Caco-2 (cell line): ENCODE measurements around the gene ARRDC1. TPM values are rescaled to one million over a fixed set of nuclear protein-coding genes. Genes with fewer than 3 reads are reported as not detected.

Experiments used
- BruUV-seq: library from RNA; stranded (reverse); fragments of 400-500 nt; replicated peaks from 2 replicates; lab custom pipeline; 2021; lab: Mats Ljungman, UMichigan
- CTCF ChIA-PET: fragments of 300-600 bp; sonication (Branson Sonifier 250); formaldehyde crosslinking; loops from one replicate; lab custom pipeline; 2022; ENCODE audit warnings: antibody characterized with exemption; lab: Charles Lee
- POLR2A ChIA-PET: fragments of 300-600 bp; sonication (Branson Sonifier 250); formaldehyde crosslinking; loops from one replicate; lab custom pipeline; 2022; ENCODE audit warnings: antibody characterized with exemption; lab: Charles Lee
- DNase-seq, 2 experiments: peaks; one replicate each; pipeline versions ENCODE4 v3.0.0 to v3.0.0-alpha.2; 2020 to 2022
- H3K27me3 ChIP-seq: replicated peaks from 2 replicates; pipeline ENCODE4 v1.6.0; 2011; ENCODE audit warnings: low read length; ENCODE audit not compliant: control insufficient read depth, insufficient read depth
- H3K36me3 ChIP-seq: 2 replicates; pipeline ENCODE4 v1.5.1; 2011; ENCODE audit warnings: low read length; ENCODE audit not compliant: control insufficient read depth, insufficient read depth
- H3K4me1 ChIP-seq: fragments of 250-450 bp; sonication (Bioruptor Pico); 2 replicates; pipeline ENCODE4 v1.5.1; 2020; ENCODE audit warnings: mild to moderate bottlenecking
- H3K4me3 ChIP-seq: 2 replicates; pipeline ENCODE4 v1.5.1; 2011; ENCODE audit warnings: low read depth, mild to moderate bottlenecking, control low read depth, low read length
- H3K9me3 ChIP-seq: fragments of 250-450 bp; sonication (Bioruptor Pico); 2 replicates; pipeline ENCODE4 v1.5.1; 2020; ENCODE audit warnings: mild to moderate bottlenecking, moderate library complexity
- H3K27ac Mint-ChIP-seq: one replicate; pipeline ENCODE4 v1.8.0; 2022; ENCODE audit warnings: mixed read lengths; ENCODE audit not compliant: unreplicated experiment
- H3K27me3 Mint-ChIP-seq: one replicate; pipeline ENCODE4 v1.8.0; 2022; ENCODE audit warnings: mixed read lengths; ENCODE audit not compliant: insufficient read depth, unreplicated experiment
- H3K36me3 Mint-ChIP-seq: one replicate; pipeline ENCODE4 v1.8.0; 2022; ENCODE audit warnings: mild to moderate bottlenecking, mixed read lengths; ENCODE audit not compliant: insufficient read depth, unreplicated experiment
- H3K4me1 Mint-ChIP-seq: one replicate; pipeline ENCODE4 v1.8.0; 2022; ENCODE audit warnings: low read depth, mixed read lengths; ENCODE audit not compliant: unreplicated experiment
- H3K4me3 Mint-ChIP-seq: one replicate; pipeline ENCODE4 v1.8.0; 2022; ENCODE audit warnings: mild to moderate bottlenecking, moderate library complexity, mixed read lengths; ENCODE audit not compliant: unreplicated experiment
- H3K9me3 Mint-ChIP-seq: one replicate; pipeline ENCODE4 v1.8.0; 2022; ENCODE audit warnings: mixed read lengths; ENCODE audit not compliant: unreplicated experiment
- CTCF ChIP-seq, 2 experiments: fragments of 200-600 bp in 1 of 2; IDR thresholded peaks; 1 replicate in 1 of 2; 2 replicates in 1 of 2; pipeline versions ENCODE4 v1.5.1 to v1.8.0; 2011 to 2022; ENCODE audit warnings: antibody characterized with exemption in 1 of 2, control low read depth in 1 of 2, inconsistent platforms in 1 of 2, low read depth in 1 of 2, low read length in 1 of 2, mild to moderate bottlenecking in 1 of 2, moderate library complexity in 1 of 2; ENCODE audit not compliant: insufficient read depth in 1 of 2, severe bottlenecking in 1 of 2, unreplicated experiment in 1 of 2
- intact Hi-C: fragments of 100-400 bp; cut with micrococcal nuclease; formaldehyde crosslinking; loops from one replicate; pipeline ENCODE4 v1.10.0; 2022; ENCODE audit not compliant: unreplicated experiment
- total RNA-seq: library from RNA; stranded (reverse); gene quantifications from 2 replicates; pipeline ENCODE4 v1.2.3, GENCODE V29; 2022

The ARRDC1 gene
- total RNA-seq, 1 experiment from 2014 or later = 66.6 TPM

DNA sequence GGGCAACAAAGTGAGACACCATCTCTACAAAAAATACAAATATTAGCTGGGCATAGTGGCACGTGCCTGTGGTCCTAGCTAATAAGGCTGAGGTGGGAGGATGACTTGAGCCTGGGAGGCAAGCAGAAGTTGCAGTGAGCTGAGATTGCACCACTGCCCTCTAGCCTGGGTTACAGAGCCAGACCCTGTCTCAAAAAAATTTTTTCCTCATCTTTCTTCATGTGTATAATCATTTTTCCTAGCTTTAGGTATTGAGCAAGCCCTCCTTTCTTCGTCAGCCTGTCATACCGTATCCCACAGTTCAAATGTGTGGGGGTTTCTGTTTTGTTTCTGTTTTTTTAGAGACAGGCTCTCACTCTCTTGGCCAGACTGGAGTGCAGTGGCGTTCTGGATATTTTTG lies 54.7 kb downstream of the ARRDC1 start:
- H3K4me1 Mint-ChIP-seq = peaks cover 5% of the 10 kb centered on the region
- no peaks in the 10 kb centered on the region for H3K27me3 ChIP-seq
- no peak overlapping the region for H3K4me3 Mint-ChIP-seq
- H3K4me1 ChIP-seq = no peaks in the 10 kb centered on the region
- H3K27me3 Mint-ChIP-seq = no peaks in the 10 kb centered on the region
- no peaks in the 10 kb centered on the region for H3K36me3 ChIP-seq
- no peak for DNase-seq
- no TSS peak for BruUV-seq
- CTCF ChIA-PET = no interaction called here
- peaks cover 7% of the 10 kb centered on the region for H3K36me3 Mint-ChIP-seq
- H3K27ac Mint-ChIP-seq = no peak overlapping the region
- POLR2A ChIA-PET = no interaction called here
- intact Hi-C loops = no loop called here
- no peaks in the 10 kb centered on the region for H3K9me3 ChIP-seq
- TF ChIP-seq CTCF (IDR thresholded peaks at IDR 0.05; ENCODE audit: insufficient read depth in 1 of 2, low read depth in 1 of 2, low read length in 1 of 2, severe bottlenecking in 1 of 2, unreplicated experiment in 1 of 2) = no peak
- H3K4me3 ChIP-seq = no peak overlapping the region
- no peaks in the 10 kb centered on the region for H3K9me3 Mint-ChIP-seq

- ChIA-PET POLR2A (no interaction called here), CTCF (interaction anchor here (0.6 kb wide), 1 partner anchor 9 kb away, joined by 3 read pairs; no protein-coding TSS in a partner anchor)
- Mint-ChIP-seq H3K4me3 (no peak overlapping the region), H3K9me3 (no peaks in the 10 kb centered on the region), H3K36me3 (peaks cover 10% of the 10 kb centered on the region), H3K4me1 (peaks cover 5% of the 10 kb centered on the region), H3K27ac (no peak overlapping the region), H3K27me3 (no peaks in the 10 kb centered on the region)
- intact Hi-C loops = no loop called here
- Histone ChIP-seq H3K27me3 (no peaks in the 10 kb centered on the region), H3K4me3 (no peak overlapping the region), H3K4me1 (no peaks in the 10 kb centered on the region), H3K9me3 (no peaks in the 10 kb centered on the region), H3K36me3 (no peaks in the 10 kb centered on the region)
- TF ChIP-seq CTCF (IDR thresholded peaks at IDR 0.05; ENCODE audit: insufficient read depth in 1 of 2, low read depth in 1 of 2, low read length in 1 of 2, severe bottlenecking in 1 of 2, unreplicated experiment in 1 of 2) = no peak
- no peak for DNase-seq
- BruUV-seq = no TSS peak
These were observed 58.1 kb downstream of the ARRDC1 start for GRCh38 chr9:137663584-137663983.

GRCh38 chr9:137664676-137665075 lies 59.2 kb downstream of the ARRDC1 start:
- no peaks in the 10 kb centered on the region for H3K27me3 Mint-ChIP-seq
- no peak for TF ChIP-seq CTCF (IDR thresholded peaks at IDR 0.05; ENCODE audit: insufficient read depth in 1 of 2, low read depth in 1 of 2, low read length in 1 of 2, severe bottlenecking in 1 of 2, unreplicated experiment in 1 of 2)
- Histone ChIP-seq H3K4me1 (no peaks in the 10 kb centered on the region), H3K9me3 (no peaks in the 10 kb centered on the region), H3K4me3 (no peak overlapping the region), H3K27me3 (no peaks in the 10 kb centered on the region), H3K36me3 (0 out of 2 replicates have a peak, but pooled peaks cover 1% of the 10 kb centered on the region)
- CTCF ChIA-PET = no interaction called here
- H3K36me3 Mint-ChIP-seq = peaks cover 17% of the 10 kb centered on the region
- no peak for DNase-seq
- BruUV-seq = no TSS peak
- no peak overlapping the region for H3K4me3 Mint-ChIP-seq
- peaks cover 11% of the 10 kb centered on the region for H3K4me1 Mint-ChIP-seq
- H3K27ac Mint-ChIP-seq = no peak overlapping the region
- H3K9me3 Mint-ChIP-seq = no peaks in the 10 kb centered on the region
- intact Hi-C loops = no loop called here
- POLR2A ChIA-PET = no interaction called here

Other genes with a start within 250 kb of the ARRDC1 start
- gene EXD3, start 182.5 kb upstream of the ARRDC1 start, total RNA-seq = 10.9 and 11.2 TPM in 2 replicates
- 7.3 and 8.6 TPM in 2 replicates for gene NOXA1, start 182.3 kb upstream of the ARRDC1 start, total RNA-seq
- 8.5 and 8.6 TPM in 2 replicates for gene ENTPD8, start 164.3 kb upstream of the ARRDC1 start, total RNA-seq
- gene NSMF, start 146.4 kb upstream of the ARRDC1 start, total RNA-seq = 65.5 and 67.6 TPM in 2 replicates
- gene PNPLA7, start 55.3 kb upstream of the ARRDC1 start, total RNA-seq = 1.8 TPM in 2 replicates
- 44.2 and 48.6 TPM in 2 replicates for gene MRPL41, start 53.8 kb upstream of the ARRDC1 start, total RNA-seq
- 51.9 and 58.4 TPM in 2 replicates for gene DPH7, start 26.8 kb upstream of the ARRDC1 start, total RNA-seq
- gene ZMYND19, start 15.2 kb upstream of the ARRDC1 start, total RNA-seq = 66.3 and 66.9 TPM in 2 replicates
- gene EHMT1, start 13.3 kb downstream of the ARRDC1 start, total RNA-seq = 92.3 and 92.9 TPM in 2 replicates